Mucosa of gallbladder (tissue), 1 donor: ENCODE measurements around the gene MEI1. TPM values are rescaled to one million over a fixed set of nuclear protein-coding genes. Genes with fewer than 3 reads are reported as not detected.
A peak's percentile ranks its signal among the peaks of the same experiment; 100 is the strongest.

Experiments used
- DNase-seq: peaks from one replicate; pipeline ENCODE4 v3.0.0-alpha.2; 2020; ENCODE audit warnings: low spot score
- total RNA-seq: library from RNA; stranded (reverse); gene quantifications from one replicate; pipeline ENCODE4 v1.2.1, GENCODE V29; 2021
- donor health status: DM: no; HTN: no; CAD: no.

Gene MEI1
- total RNA-seq, 1 donor from 2014 or later, result 1.4 TPM

GRCh38 chr22:41746567-41747400 is 47.5 kb downstream of the MEI1 start:
- DNase-seq, result peak; percentile 82

- no peak for DNase-seq
These were observed 53.0 kb downstream of the MEI1 start for GRCh38 chr22:41752011-41752970.

- DNase-seq, result no peak
These were observed 54.7 kb downstream of the MEI1 start for GRCh38 chr22:41753984-41754383.

- DNase-seq, result no peak
These were observed 58.2 kb downstream of the MEI1 start for GRCh38 chr22:41757502-41757901.

GRCh38 chr22:41758231-41758630 is 58.9 kb downstream of the MEI1 start:
- DNase-seq, result no peak

GRCh38 chr22:41762980-41763779 is 63.9 kb downstream of the MEI1 start:
- DNase-seq, result no peak

- DNase-seq, result no peak
These were observed 67.2 kb downstream of the MEI1 start for GRCh38 chr22:41766476-41766875.

GRCh38 chr22:41768430-41768829 is 69.1 kb downstream of the MEI1 start:
- no peak for DNase-seq

- no peak for DNase-seq
These were observed 71.6 kb downstream of the MEI1 start for GRCh38 chr22:41770715-41771468.

GRCh38 chr22:41772198-41772597 is 72.9 kb downstream of the MEI1 start:
- no peak for DNase-seq

- DNase-seq, result no peak
These were observed 73.3 kb downstream of the MEI1 start for GRCh38 chr22:41772645-41773044.

- no peak for DNase-seq
These were observed 76.0 kb downstream of the MEI1 start for GRCh38 chr22:41775338-41775737.

- no peak for DNase-seq
These were observed 76.7 kb downstream of the MEI1 start for GRCh38 chr22:41775976-41776375.

- DNase-seq, result no peak
These were observed 77.1 kb downstream of the MEI1 start for GRCh38 chr22:41776381-41776780.

GRCh38 chr22:41777749-41778425 is 78.6 kb downstream of the MEI1 start:
- DNase-seq, result no peak

- DNase-seq, result no peak
These were observed 80.7 kb downstream of the MEI1 start for GRCh38 chr22:41779929-41780505.

GRCh38 chr22:41780746-41781505 is 81.6 kb downstream of the MEI1 start:
- DNase-seq, result peak; percentile 65

GRCh38 chr22:41781507-41781906 is 82.2 kb downstream of the MEI1 start:
- no peak for DNase-seq

- no peak for DNase-seq
These were observed 83.0 kb downstream of the MEI1 start for GRCh38 chr22:41782316-41782715.
